HepG2 (cell line): ENCODE data around the gene CTCF. TPM values are rescaled to one million over a fixed set of nuclear protein-coding genes. Genes with fewer than 3 reads are reported as not detected.
A peak's percentile ranks its signal among the peaks of the same experiment; 100 is the strongest.

ENCODE experiments used
- CREM ChIP-seq, 2 experiments: sonication (generic) in 1 of 2; formaldehyde crosslinking in 1 of 2; IDR thresholded peaks; 2 replicates each; pipeline versions ENCODE4 v1.4.0 to v1.6.1; 2016 to 2020; ENCODE audit warnings: antibody characterized with exemption in 1 of 2, mild to moderate bottlenecking in 1 of 2, missing genetic modification reagents in 1 of 2
- E2F1 ChIP-seq: sonication (generic); formaldehyde crosslinking; IDR thresholded peaks from 2 replicates; pipeline ENCODE4 v1.5.0; 2020; ENCODE audit warnings: missing genetic modification reagents
- KMT2B ChIP-seq: IDR thresholded peaks from 2 replicates; pipeline ENCODE4 v1.6.1; 2016; ENCODE audit warnings: missing genetic modification reagents, missing compliant biosample characterization
- PREB ChIP-seq: sonication (generic); formaldehyde crosslinking; IDR thresholded peaks from 2 replicates; pipeline ENCODE4 v1.4.0; 2020; ENCODE audit warnings: missing genetic modification reagents
- ZBTB38 ChIP-seq: sonication (generic); formaldehyde crosslinking; IDR thresholded peaks from 2 replicates; pipeline ENCODE4 v1.5.1; 2020; ENCODE audit warnings: mild to moderate bottlenecking, missing genetic modification reagents
- ZBTB4 ChIP-seq: sonication (generic); formaldehyde crosslinking; IDR thresholded peaks from 2 replicates; pipeline ENCODE4 v1.4.0; 2020; ENCODE audit warnings: missing genetic modification reagents, mild to moderate bottlenecking, borderline replicate concordance
- ZFP36L2 ChIP-seq: sonication (generic); formaldehyde crosslinking; IDR thresholded peaks from 2 replicates; pipeline ENCODE4 v1.4.0; 2020; ENCODE audit warnings: missing genetic modification reagents
- ZNF142 ChIP-seq: sonication (generic); formaldehyde crosslinking; IDR thresholded peaks from 2 replicates; pipeline ENCODE4 v1.4.0; 2020; ENCODE audit warnings: missing genetic modification reagents
- ZNF143 ChIP-seq: sonication (generic); formaldehyde crosslinking; IDR thresholded peaks from 2 replicates; pipeline ENCODE4 v1.4.0; 2020; ENCODE audit warnings: missing genetic modification reagents
- ZNF230 ChIP-seq: sonication (generic); formaldehyde crosslinking; IDR thresholded peaks from 2 replicates; pipeline ENCODE4 v1.4.0; 2020; ENCODE audit warnings: mild to moderate bottlenecking, missing genetic modification reagents
- ZNF256 ChIP-seq: sonication (generic); formaldehyde crosslinking; conservative IDR thresholded peaks from 2 replicates; pipeline ENCODE4 v1.4.0; 2020; ENCODE audit warnings: missing genetic modification reagents
- ZNF292 ChIP-seq: sonication (generic); formaldehyde crosslinking; IDR thresholded peaks from 2 replicates; pipeline ENCODE4 v1.8.1; 2022; ENCODE audit warnings: mild to moderate bottlenecking, low read depth, missing genetic modification reagents, borderline replicate concordance
- ZNF362 ChIP-seq: sonication (generic); formaldehyde crosslinking; IDR thresholded peaks from 2 replicates; pipeline ENCODE4 v1.4.0; 2020; ENCODE audit warnings: missing genetic modification reagents, mild to moderate bottlenecking, borderline replicate concordance
- ZNF580 ChIP-seq: IDR thresholded peaks from 2 replicates; pipeline ENCODE4 v1.6.1; 2016; ENCODE audit warnings: low read depth, borderline replicate concordance
- polyA plus RNA-seq, 8 experiments: library from polyadenylated mRNA; depleted of rRNA in 3 of 8; stranded (reverse) in 7 of 8; unstranded in 1 of 8; fragments of >200 nt; fragmentation: Illumina TruSeq in 4 of 8; extraction: Trizol in 4 of 8; gene quantifications; 2 replicates each; pipeline versions ENCODE4 v1.2.1 to v1.2.3, GENCODE V29; 2011 to 2016; ENCODE audit warnings: low read depth in 4 of 8, missing spikeins in 1 of 8, mixed read lengths in 1 of 8; ENCODE audit not compliant: insufficient read depth in 1 of 8
- total RNA-seq, 5 experiments: library from RNA; depleted of rRNA; stranded (reverse); fragments of >200 nt; fragmentation: Illumina TruSeq; extraction: Trizol; gene quantifications; 2 replicates each; pipeline ENCODE4 v1.2.3, GENCODE V29; 2016; ENCODE audit warnings: low read depth in 1 of 5

CTCF gene
- total and polyA plus RNA-seq, 2 of the 13 experiments (the other 11 are each of a cell fraction or from before 2014, with no cell fraction given) = 19.5 to 37.5 TPM

GRCh38 chr16:67521095-67521804 lies 41.1 kb upstream of the CTCF start (continued):
- peak; percentile 38; the same call in 1 of the 2 replicates for TF ChIP-seq ZNF142 (CRISPR knock-in tag)
- peak; percentile 66; the same call in 1 of the 2 replicates for TF ChIP-seq E2F1 (CRISPR knock-in tag)
- no peak for TF ChIP-seq KMT2B (CRISPR knock-in tag)
- no peak; the same call in 1 of the 2 replicates for TF ChIP-seq ZNF230
- no peak for TF ChIP-seq PREB (CRISPR knock-in tag)
- TF ChIP-seq ZNF362 (CRISPR knock-in tag) = no peak; the same call in 1 of the 2 replicates
- TF ChIP-seq CREM (IDR thresholded peaks at IDR 0.05) = peak; percentile 28; the same call in 1 of the 2 replicates
- TF ChIP-seq CREM (CRISPR knock-in tag; IDR thresholded peaks at IDR 0.05) = no peak
- 0 out of 2 replicates have a peak, but pooled peaks have one; percentile 42 for TF ChIP-seq ZNF292
- no peak for TF ChIP-seq ZFP36L2 (CRISPR knock-in tag)
- 0 out of 2 replicates have a peak, but pooled peaks have one; percentile 42 for TF ChIP-seq ZNF256 (CRISPR knock-in tag)
- no peak for TF ChIP-seq ZBTB4 (CRISPR knock-in tag)
- no peak; the same call in 1 of the 2 replicates for TF ChIP-seq ZNF580 (CRISPR knock-in tag)
- peak; percentile 50 for TF ChIP-seq ZNF143 (CRISPR knock-in tag)
- peak; percentile 62 for TF ChIP-seq ZBTB38 (CRISPR knock-in tag)
